Parathyroid adenoma (tissue), 2 donors: ENCODE results near the gene PCSK1N.
"Not testable (repeated sequence)": the region's sequence is repeated elsewhere in the genome, so short reads cannot be mapped to it uniquely, and the experiment has no call there.

Experiments
- H2AFZ ChIP-seq: fragments of 300-600 bp; sonication (generic); one replicate; pipeline ENCODE4 v1.7.0; 2017; ENCODE audit warnings: antibody characterized with exemption, mild to moderate bottlenecking
- H3K27ac ChIP-seq: fragments of 300-600 bp; sonication (generic); one replicate; pipeline ENCODE4 v1.7.0; 2017
- H3K27me3 ChIP-seq: fragments of 300-600 bp; sonication (generic); one replicate; pipeline ENCODE4 v1.7.0; 2017; ENCODE audit warnings: low read length; ENCODE audit not compliant: control insufficient read depth, insufficient read depth
- H3K36me3 ChIP-seq: fragments of 300-600 bp; sonication (generic); one replicate; pipeline ENCODE4 v1.7.0; 2017; ENCODE audit warnings: low read length; ENCODE audit not compliant: control insufficient read depth, insufficient read depth
- H3K4me1 ChIP-seq: fragments of 300-600 bp; sonication (generic); one replicate; pipeline ENCODE4 v1.7.0; 2017; ENCODE audit warnings: control low read depth
- H3K4me2 ChIP-seq: fragments of 300-600 bp; sonication (generic); one replicate; pipeline ENCODE4 v1.7.0; 2017; ENCODE audit warnings: low read length
- H3K4me3 ChIP-seq: fragments of 300-600 bp; sonication (generic); one replicate; pipeline ENCODE4 v1.7.0; 2017; ENCODE audit warnings: low read depth, low read length
- H3K79me2 ChIP-seq: fragments of 300-600 bp; sonication (generic); one replicate; pipeline ENCODE4 v1.7.0; 2017; ENCODE audit warnings: control low read depth
- H3K9ac ChIP-seq: fragments of 300-600 bp; sonication (generic); one replicate; pipeline ENCODE4 v1.7.0; 2017; ENCODE audit warnings: mild to moderate bottlenecking
- H3K9me3 ChIP-seq: fragments of 300-600 bp; sonication (generic); one replicate; pipeline ENCODE4 v1.7.0; 2017; ENCODE audit warnings: low read length; ENCODE audit not compliant: control insufficient read depth
- CTCF ChIP-seq: fragments of 300-600 bp; sonication (generic); IDR thresholded peaks from one replicate; pipeline ENCODE4 v1.7.0; 2017; ENCODE audit warnings: antibody characterized with exemption, mild to moderate bottlenecking
- donor health status: primary hyperparathyroidism.

PCSK1N gene

GRCh38 chrX:48854898-48855297 lies 19.5 kb upstream of the PCSK1N start:
- peak; percentile 12 for TF ChIP-seq CTCF
- Histone ChIP-seq H3K4me1 (no peaks in the 10 kb centered on the region), H3K27ac (no peak overlapping the region), H3K79me2 (no peaks in the 10 kb centered on the region), H3K9ac (no peak overlapping the region), H3K4me2 (no peak overlapping the region), H3K9me3 (no peaks in the 10 kb centered on the region), H3K4me3 (no peak overlapping the region), H2AFZ (no peak overlapping the region), H3K36me3 (no peaks in the 10 kb centered on the region), H3K27me3 (no peaks in the 10 kb centered on the region)

GRCh38 chrX:48854121-48854804 lies 18.9 kb upstream of the PCSK1N start:
- H3K79me2 ChIP-seq, H3K9me3 ChIP-seq, H3K9ac ChIP-seq, H2AFZ ChIP-seq, H3K27ac ChIP-seq, H3K27me3 ChIP-seq, H3K4me3 ChIP-seq, H3K4me2 ChIP-seq, H3K4me1 ChIP-seq, H3K36me3 ChIP-seq: not testable (repeated sequence)

- not testable (repeated sequence) for H3K9me3 ChIP-seq, H3K36me3 ChIP-seq, H3K4me1 ChIP-seq, H3K4me2 ChIP-seq, H3K27ac ChIP-seq, H3K79me2 ChIP-seq, H3K9ac ChIP-seq, H2AFZ ChIP-seq, H3K4me3 ChIP-seq, H3K27me3 ChIP-seq
These were observed 18.1 kb upstream of the PCSK1N start for GRCh38 chrX:48853494-48853893.

GRCh38 chrX:48852857-48853256 lies 17.4 kb upstream of the PCSK1N start:
- Histone ChIP-seq H3K4me3 (no peak overlapping the region), H3K27me3 (no peaks in the 10 kb centered on the region), H3K36me3 (no peaks in the 10 kb centered on the region), H3K79me2 (no peaks in the 10 kb centered on the region), H3K27ac (no peak overlapping the region), H2AFZ (no peak overlapping the region), H3K4me2 (no peak overlapping the region), H3K4me1 (no peaks in the 10 kb centered on the region), H3K9ac (no peak overlapping the region), H3K9me3 (no peaks in the 10 kb centered on the region)
- TF ChIP-seq CTCF, result no peak

GRCh38 chrX:48848847-48849246 lies 13.4 kb upstream of the PCSK1N start:
- Histone ChIP-seq H3K9me3 (no peaks in the 10 kb centered on the region), H3K4me2 (no peak overlapping the region), H2AFZ (no peak overlapping the region), H3K79me2 (no peaks in the 10 kb centered on the region), H3K9ac (no peak overlapping the region), H3K4me3 (no peak overlapping the region), H3K27me3 (no peaks in the 10 kb centered on the region), H3K4me1 (no peaks in the 10 kb centered on the region), H3K36me3 (no peaks in the 10 kb centered on the region), H3K27ac (no peak overlapping the region)
- TF ChIP-seq CTCF, result no peak

GRCh38 chrX:48839686-48840085 lies 4.3 kb upstream of the PCSK1N start:
- no peak for TF ChIP-seq CTCF

More at GRCh38 chrX:48839686-48840085, 4.3 kb upstream of the PCSK1N start:
- Histone ChIP-seq H3K27ac (no peak overlapping the region), H3K27me3 (no peaks in the 10 kb centered on the region), H3K79me2 (no peaks in the 10 kb centered on the region), H3K9ac (no peak overlapping the region), H3K4me2 (no peak overlapping the region), H3K9me3 (no peaks in the 10 kb centered on the region), H2AFZ (no peak overlapping the region), H3K36me3 (no peaks in the 10 kb centered on the region), H3K4me3 (no peak overlapping the region), H3K4me1 (no peaks in the 10 kb centered on the region)
